Measurements from ENCODE around the gene NFKBIZ.

DNA sequence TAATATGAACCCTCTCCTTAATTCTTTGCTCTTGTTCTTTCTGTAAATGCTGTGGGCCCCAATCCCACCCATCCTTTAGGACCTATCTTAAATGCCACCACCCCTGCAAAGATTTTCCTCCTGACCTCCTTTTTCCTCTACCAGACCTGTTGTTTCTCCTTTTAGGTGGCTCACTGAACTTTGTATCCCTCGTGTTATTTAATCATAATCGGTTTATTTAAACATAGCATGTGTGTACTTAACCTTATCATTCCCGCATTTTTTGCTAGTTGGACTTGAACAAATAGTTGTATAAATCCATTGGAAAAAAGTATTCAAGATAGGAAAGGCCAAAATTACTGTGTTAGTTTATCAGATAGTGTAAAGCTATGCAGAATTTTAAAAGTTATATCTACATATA, 988 bp upstream of the NFKBIZ start:
- TF ChIP-seq LARP7 (IDR thresholded peaks at IDR 0.05) = no peak
- no peak for TF ChIP-seq XRCC5 (IDR thresholded peaks at IDR 0.05; ENCODE audit: low read depth, low read length)
